Measurements from ENCODE around the gene TMUB1.

The TMUB1 gene

GRCh38 chr7:151086802-151087244 lies 3.5 kb upstream of the TMUB1 start:
- DNase-seq (ENCODE audit: low read depth in 2 of 3, low spot score in 2 of 3) = no peak

DNA sequence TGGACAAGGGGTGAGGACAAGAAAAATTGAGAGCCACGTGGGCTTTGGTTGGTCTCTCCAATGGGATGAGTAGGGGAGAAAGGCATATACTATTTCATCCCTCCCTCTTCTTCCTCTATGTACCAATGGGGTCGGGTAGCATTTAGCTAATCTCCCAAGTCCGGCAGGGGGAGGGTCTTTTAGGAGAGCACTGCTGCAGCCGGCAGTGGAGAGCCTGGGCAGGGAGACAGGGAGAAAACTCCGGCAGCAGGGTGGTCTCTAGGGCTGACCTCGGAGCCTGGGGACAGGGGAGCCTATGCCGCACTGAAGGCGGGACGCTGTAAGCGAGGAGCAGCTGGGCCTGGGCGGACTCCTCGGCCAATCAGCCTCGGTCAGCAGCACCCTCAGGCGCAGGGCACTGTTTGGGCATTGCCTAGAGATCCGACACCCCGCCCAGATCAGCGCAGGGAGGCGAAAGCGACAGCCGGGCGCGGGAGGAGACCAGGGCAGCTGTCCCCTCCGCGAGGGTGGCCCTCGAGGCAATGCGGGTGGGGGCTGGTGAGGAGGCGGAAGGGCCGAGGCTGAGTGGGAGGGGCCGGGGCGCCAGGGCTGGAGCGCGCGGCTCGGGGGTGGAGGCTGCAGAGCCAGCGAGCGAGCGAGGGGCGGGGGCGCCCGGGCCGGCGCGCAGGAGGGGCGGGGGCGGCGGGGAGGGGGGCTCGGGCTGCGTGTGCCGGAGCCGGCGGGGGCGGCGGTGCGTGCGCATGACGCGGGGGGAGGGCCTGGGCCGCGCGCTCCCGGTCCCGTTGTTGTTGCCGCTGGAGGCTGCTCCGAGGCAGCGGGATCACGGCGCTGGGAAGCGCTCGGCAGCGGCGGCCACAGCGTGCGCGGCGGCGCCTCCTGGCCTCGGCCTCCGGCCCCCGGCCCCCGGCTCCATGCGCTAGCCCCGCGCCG lies 2.7 kb upstream of the TMUB1 start, which contains the start of gene AGAP3:
TSS of gene AGAP3 (plus strand) at position 785 of the 930 bp plus-strand sequence. CDS start 267 bp downstream, outside the sequence.
- DNase-seq (ENCODE audit: low read depth in 2 of 3, low spot score in 2 of 3) = no peak

- DNase-seq (ENCODE audit: low read depth in 2 of 3, low spot score in 2 of 3) = no peak
These were observed 2.0 kb upstream of the TMUB1 start for GRCh38 chr7:151085329-151085690.

DNA sequence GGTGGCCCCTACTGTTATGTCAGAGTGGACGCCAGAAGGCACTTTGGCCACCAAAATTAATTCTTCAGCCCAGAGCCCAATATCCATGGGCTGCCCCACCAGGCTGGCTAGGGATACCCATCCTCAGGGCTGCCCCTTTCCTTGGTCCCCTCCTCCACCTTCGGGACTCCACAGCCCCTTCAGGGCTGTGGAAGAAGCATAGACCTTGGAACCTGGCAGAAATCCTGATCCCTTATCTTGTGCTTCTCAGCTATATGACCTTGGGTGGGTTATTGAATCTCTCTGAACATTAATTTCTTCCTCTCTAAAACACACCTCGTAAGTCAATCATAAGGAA lies 499 bp upstream of the TMUB1 start:
- DNase-seq (ENCODE audit: low read depth in 2 of 3, low spot score in 2 of 3) = no peak

DNA sequence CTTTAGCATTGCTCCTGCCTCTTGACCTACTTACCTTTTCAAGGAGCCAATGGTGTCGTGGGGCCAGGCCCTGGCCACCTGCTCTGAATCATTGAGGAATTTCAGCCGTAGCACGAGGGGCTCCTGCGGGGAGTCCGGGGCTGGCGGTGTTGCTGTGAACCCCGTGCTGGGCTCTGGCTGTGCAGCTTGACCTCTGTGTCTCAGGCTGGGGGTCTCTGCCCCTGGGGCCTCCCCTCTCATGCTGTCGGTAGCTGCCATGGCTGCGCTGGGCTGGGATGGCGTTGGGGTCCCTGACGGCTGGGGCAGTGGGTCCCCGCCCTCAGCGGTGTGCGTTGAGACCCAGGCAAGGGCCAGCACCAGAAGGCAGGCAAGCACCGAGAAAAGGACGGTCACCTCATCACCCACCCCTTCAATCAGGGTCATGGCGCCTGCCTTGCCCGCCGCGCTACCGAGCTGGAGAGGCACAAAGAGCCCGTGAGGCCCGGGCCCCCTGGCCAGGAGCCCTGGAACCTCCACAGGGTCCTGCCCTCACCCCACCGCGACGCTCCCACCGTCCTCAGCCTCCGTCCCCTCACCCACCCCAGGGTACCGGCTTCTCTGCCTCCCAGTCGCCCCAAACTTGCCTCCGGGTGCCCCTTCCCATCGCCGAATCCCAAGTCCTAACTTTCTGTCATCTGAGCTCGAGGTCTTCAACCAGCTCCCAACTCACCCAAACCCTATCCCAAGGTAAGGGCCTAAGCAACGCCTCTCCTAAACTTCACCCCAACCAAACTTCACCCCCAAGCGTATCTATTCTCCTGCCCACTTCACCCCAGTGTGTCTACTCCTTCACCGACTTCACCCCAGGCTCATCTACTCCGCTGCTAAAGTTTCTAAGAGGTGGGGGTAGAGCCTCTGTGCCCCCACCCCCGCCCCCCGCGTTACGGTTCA lies 887 bp downstream of the TMUB1 start:
- DNase-seq (ENCODE audit: low read depth in 2 of 3, low spot score in 2 of 3) = no peak

- no peak for DNase-seq (ENCODE audit: low read depth in 2 of 3, low spot score in 2 of 3)
These were observed 1.9 kb downstream of the TMUB1 start for GRCh38 chr7:151081170-151082101.

DNA sequence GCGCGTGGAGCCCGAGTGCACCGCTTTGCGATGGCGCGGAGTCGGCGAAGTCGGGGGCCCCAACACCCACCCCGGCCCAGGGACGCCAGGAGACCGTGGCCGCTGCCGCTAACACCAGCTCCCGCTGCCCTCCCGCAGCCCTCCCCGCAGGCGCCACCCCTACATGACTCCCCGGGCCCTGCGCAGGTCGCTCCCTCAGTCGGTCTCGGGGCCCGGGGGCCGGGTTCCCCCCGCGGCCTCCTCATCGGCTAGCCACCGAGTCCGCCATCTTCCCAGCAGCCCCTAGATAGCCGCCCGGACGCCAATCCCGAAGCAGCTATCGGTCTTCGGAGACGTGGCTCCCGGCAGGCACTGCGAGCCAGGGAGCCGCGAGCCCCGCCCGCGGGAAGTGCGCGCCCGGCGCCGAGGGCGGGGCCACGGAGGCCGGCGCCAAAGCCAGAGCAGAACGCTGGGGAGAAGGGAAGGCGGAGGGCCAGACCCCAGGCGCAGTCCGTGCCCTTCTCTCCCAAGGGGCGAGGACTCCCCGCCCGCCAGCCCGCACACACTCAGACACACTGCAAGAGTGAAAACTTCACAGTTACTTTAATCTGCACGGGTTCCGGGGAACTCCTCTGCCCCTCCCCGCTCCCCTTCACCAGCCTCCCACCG lies 2.6 kb downstream of the TMUB1 start, which contains the start of gene FASTK:
TSS of gene FASTK (minus strand) at position 288 of the 648 bp plus-strand sequence. CDS start at position 245, 43 bp downstream.
- peak; percentile 57 to 75 (median 63) for DNase-seq (ENCODE audit: low read depth in 2 of 3, low spot score in 2 of 3)

DNA sequence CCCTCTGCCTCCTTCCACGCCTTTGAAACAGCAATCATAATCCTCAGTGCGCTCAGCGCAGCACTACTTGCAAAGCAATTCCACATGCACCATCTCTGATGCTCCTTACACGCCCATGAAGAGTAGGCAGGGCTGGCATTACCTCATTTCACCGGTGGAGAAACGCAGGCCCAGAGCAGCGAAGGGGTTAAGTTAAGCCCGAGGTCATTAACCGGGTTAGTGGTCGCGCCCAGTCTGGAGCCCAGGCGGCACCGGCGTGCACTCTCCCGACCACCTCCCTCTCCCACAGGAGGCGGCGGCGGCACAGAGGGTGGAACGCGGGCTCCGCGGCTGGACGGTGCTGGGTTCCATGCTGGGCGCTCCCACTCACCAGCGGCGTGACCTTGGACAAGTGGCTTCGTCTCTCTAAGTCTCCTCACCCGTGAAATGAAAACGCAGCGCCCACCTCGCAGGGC lies 3.2 kb downstream of the TMUB1 start:
- no peak for DNase-seq (ENCODE audit: low read depth in 2 of 3, low spot score in 2 of 3)

DNA sequence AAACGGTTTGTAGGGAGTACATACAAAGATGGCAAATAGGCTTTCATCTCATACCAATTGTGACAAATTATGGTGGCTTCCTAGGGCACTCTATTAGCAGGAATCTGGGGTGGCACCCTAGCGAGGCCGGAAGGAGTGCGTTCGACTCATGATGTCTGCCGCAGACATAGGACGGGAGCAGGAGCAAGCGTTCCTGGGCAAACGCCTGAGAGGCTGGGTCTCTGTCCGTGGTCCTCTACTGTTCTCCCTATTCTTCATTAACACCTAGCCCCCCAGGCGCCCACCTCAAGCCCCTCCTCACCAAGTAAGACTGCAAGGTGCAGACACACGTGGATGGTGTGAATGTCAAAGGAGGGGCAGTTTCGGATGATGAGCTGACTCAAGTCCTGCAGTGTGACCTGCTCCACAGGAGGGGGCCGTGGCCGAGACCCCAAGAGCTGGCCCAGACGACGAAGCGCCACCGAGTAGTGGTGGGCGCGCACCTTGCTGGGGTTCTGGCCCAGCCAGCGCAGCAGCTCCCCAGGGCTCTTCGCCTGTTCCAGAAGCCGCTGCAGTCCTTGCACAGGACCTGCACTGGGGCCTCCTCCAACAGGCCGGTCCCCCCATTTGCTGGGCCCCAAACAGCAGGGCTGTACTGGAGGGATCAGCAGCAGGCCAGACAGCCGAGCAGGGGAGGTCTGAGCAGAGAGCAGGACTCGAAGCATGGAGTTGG lies 3.9 kb downstream of the TMUB1 start:
- no peak for DNase-seq (ENCODE audit: low read depth in 2 of 3, low spot score in 2 of 3)

DNA sequence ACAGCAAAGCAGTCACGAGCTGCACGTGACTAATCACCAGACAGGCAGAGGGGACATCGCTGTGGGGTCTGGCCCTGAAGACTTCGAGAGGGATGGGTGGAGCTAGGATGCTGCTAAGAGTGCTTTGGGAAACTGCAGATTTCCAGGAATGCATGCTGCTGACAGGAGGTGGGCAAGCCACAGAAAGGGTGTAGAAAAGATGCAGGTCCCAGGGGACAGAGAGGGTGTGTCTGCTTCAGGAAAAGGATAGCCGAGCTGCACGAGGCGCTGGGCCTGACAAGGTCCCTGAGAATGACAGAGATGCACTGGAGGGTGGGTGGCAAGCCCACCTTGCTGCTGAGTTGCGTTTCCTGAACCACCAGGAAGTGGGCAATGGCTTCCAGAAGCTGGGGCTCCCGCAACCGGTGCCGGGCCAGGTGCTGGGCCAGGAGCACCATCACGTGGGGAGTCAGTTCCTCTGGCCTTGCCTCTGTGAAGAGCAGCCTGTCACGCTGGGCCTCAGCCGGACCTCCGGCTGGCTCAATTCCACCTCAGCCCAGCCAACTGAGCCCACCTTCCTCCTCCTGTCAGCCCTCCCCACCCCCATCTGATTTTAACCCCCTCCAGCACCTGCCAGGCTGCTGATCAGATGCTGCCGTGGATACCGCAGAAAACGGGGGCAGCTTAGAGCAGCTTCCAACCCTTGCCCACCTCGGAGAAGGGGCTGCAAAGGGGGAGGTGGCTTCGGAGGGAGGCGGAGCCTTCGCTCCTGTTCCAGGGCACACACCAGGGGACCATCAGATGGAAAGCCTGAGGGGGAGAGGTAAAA lies 4.9 kb downstream of the TMUB1 start:
- no peak for DNase-seq (ENCODE audit: low read depth in 2 of 3, low spot score in 2 of 3)

GRCh38 chr7:151077705-151078232 lies 5.5 kb downstream of the TMUB1 start:
- no peak for DNase-seq (ENCODE audit: low read depth in 2 of 3, low spot score in 2 of 3)

DNA sequence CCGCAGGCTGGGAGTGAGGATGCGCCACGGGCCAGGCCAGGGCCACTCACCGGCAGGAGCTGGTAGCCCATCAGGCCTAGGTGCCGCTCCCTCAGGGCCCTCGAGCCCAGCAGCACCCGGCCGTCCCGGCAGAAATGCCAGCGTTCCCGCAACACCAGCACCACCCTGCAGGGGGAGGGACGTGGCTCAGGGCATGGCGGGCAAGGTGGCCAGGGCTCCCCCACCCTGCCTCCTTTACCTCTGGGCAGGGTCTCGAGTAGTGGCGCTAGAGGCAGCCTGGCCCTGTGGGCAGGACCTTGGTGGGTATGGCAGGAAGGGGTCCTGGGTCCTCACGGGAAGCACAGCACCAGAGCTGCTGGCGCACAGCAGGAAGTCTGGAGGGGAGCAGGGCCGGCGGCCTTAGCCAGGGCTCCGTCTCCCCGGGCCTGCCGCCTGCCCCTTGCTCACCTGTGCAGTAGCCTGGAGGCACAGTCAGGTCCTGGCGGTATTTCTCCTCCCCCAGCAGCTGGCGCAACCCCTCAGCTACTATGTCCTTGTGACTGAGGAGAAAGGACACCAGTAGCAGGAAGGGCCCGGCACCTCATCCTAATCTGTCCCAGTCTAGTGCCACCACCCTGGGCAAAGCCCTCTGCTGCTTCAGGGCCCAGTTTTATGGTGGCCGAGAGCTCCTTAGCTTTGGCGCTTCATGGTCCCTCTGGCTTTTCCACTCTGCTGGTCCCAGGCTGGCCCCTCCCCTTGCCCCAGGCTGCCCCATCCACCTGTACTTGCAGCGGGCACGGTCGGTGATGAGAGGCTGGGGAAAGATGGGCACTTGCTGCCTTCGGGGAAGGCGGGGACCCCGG lies 6.2 kb downstream of the TMUB1 start:
- DNase-seq (ENCODE audit: low read depth in 2 of 3, low spot score in 2 of 3) = no peak

GRCh38 chr7:151075978-151076426 lies 7.3 kb downstream of the TMUB1 start:
- no peak for DNase-seq (ENCODE audit: low read depth in 2 of 3, low spot score in 2 of 3)

DNA sequence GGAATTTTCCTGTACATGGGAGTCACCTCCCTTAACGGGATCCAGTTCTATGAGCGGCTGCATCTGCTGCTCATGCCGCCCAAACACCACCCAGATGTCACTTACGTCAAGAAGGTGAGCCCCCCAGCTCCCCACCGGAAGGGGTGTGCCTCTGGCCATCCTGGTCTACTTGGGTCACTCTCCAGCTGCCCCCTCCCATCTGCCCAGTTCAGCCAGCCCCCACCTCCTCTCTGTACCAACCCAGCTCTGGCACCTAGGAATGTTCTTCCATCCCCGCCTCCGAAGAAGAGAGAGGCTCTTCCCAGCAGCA lies 7.7 kb downstream of the TMUB1 start:
- DNase-seq (ENCODE audit: low read depth in 2 of 3, low spot score in 2 of 3) = no peak

DNA sequence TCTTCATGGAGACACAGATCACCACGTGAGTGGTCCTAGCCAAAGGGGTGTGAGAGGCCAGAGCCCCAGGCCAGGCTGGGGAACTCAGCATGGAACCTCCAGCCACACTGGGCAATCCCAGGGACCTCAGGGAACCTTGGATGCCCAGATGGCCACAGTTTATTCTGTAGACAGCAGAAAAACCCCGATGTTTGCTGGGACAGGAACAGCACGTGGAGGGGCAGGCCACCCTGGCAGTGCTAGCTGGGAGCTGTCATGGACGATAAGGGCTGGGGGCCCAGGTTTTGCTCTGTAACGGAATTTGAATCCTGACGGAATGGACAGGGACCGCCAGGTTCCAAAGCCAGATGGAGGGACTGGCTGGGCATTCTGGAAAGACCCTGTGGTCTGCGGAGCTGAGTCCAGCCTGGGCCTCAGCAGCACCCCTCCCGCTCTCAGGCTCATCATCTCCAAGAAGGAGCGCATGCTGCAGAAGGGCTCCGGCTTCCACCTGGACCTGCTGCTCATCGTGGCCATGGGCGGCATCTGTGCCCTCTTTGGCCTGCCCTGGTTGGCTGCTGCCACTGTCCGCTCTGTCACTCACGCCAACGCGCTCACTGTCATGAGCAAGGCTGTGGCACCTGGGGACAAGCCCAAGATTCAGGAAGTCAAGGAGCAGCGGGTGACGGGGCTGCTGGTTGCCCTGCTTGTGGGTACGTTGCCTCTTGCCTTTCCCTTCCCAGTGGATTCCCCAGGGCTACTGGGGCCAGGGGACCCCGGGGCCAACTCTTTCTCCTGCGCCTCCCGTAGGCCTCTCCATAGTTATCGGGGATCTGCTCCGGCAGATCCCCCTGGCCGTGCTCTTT lies 8.3 kb downstream of the TMUB1 start:
- no peak for DNase-seq (ENCODE audit: low read depth in 2 of 3, low spot score in 2 of 3)

GRCh38 chr7:151073990-151074389 lies 9.3 kb downstream of the TMUB1 start:
- DNase-seq (ENCODE audit: low read depth in 2 of 3, low spot score in 2 of 3) = no peak

All from activated CD8-positive, alpha-beta memory T cell treated with anti-CD3 and anti-CD28 coated beads for 48 hours (primary cell).